RWPE1 (cell line): ENCODE data around the gene AGXT2.

ENCODE experiments used
- CTCF ChIA-PET: fragments of 350-600 bp; sonication (Branson Sonifier 250); formaldehyde crosslinking; extraction: SDS; loops from one replicate; lab custom pipeline; 2021; lab: Yijun Ruan, JAX
- POLR2A ChIA-PET: fragments of 400-600 bp; formaldehyde crosslinking; extraction: SDS; loops from one replicate; lab custom pipeline; 2020; ENCODE audit warnings: antibody characterized with exemption; ENCODE audit not compliant: low non-redundant PET; lab: Yijun Ruan, JAX
- DNase-seq: peaks from one replicate; pipeline ENCODE4 v3.0.0; 2012; ENCODE audit warnings: low spot score
- H3K27ac ChIP-seq: fragments of 450-650 bp; 2 replicates; pipeline ENCODE4 v1.5.1; 2017
- CTCF ChIP-seq: fragments of 450-650 bp; conservative IDR thresholded peaks from 2 replicates; pipeline ENCODE4 v1.5.1; 2017; ENCODE audit warnings: low read depth, mild to moderate bottlenecking

The AGXT2 gene

GRCh38 chr5:35048910-35049309, 1.2 kb upstream of the AGXT2 start:
- DNase-seq, result no peak
- CTCF ChIA-PET, result interaction anchor here (0.6 kb wide), 1 partner anchor 1332 kb away, joined by 3 read pairs; no protein-coding TSS in a partner anchor
- TF ChIP-seq CTCF, result no peak
- H3K27ac ChIP-seq, result no peak overlapping the region
- POLR2A ChIA-PET, result no interaction called here

- no peak for TF ChIP-seq CTCF
- DNase-seq, result peak; percentile 52
- ChIA-PET POLR2A (no interaction called here), CTCF (interaction anchor here (0.7 kb wide), 1 partner anchor 1164 kb away, joined by 3 read pairs; no protein-coding TSS in a partner anchor)
- H3K27ac ChIP-seq, result no peak overlapping the region
Observed at GRCh38 chr5:35046774-35047173, 975 bp downstream of the AGXT2 start.

GRCh38 chr5:35045280-35045679, 2.5 kb downstream of the AGXT2 start:
- POLR2A ChIA-PET, result no interaction called here
- DNase-seq, result no peak
- H3K27ac ChIP-seq, result no peak overlapping the region
- TF ChIP-seq CTCF, result no peak
- CTCF ChIA-PET, result interaction anchor here (0.6 kb wide), 1 partner anchor 9 kb away, joined by 7 read pairs; no protein-coding TSS in a partner anchor

GRCh38 chr5:35044649-35045048, 3.1 kb downstream of the AGXT2 start:
- no peak for TF ChIP-seq CTCF

GRCh38 chr5:35042781-35043180, 5.0 kb downstream of the AGXT2 start:
- no peak overlapping the region for H3K27ac ChIP-seq
- no peak for TF ChIP-seq CTCF
- POLR2A ChIA-PET, result no interaction called here
- CTCF ChIA-PET, result interaction anchor here (1.1 kb wide), 1 partner anchor 14 kb away, joined by 3 read pairs; no protein-coding TSS in a partner anchor
- no peak for DNase-seq

More at GRCh38 chr5:35044649-35045048, 3.1 kb downstream of the AGXT2 start:
- no peak for DNase-seq
- POLR2A ChIA-PET, result no interaction called here
- CTCF ChIA-PET, result interaction anchor here (0.6 kb wide), 2 partner anchors 9 to 573 kb away, joined by 6 to 7 read pairs; partner anchors contain the start of gene SPEF2
- H3K27ac ChIP-seq, result no peak overlapping the region

- no peak for DNase-seq
- CTCF ChIA-PET, result interaction anchor here (0.6 kb wide), 1 partner anchor 1306 kb away, joined by 4 read pairs; no protein-coding TSS in a partner anchor
- POLR2A ChIA-PET, result no interaction called here
- no peak overlapping the region for H3K27ac ChIP-seq
- TF ChIP-seq CTCF, result no peak
Observed at GRCh38 chr5:35041261-35041660, 6.5 kb downstream of the AGXT2 start.
